HG03045 (cell line): ENCODE results near the gene MAP3K15.
"Not testable (repeated sequence)": the region's sequence is repeated elsewhere in the genome, so short reads cannot be mapped to it uniquely, and the experiment has no call there.

Experiments used
- ATAC-seq: cut with Tn5 transposase; IDR thresholded peaks from one replicate; pipeline ENCODE4 v1.9.1; 2021; ENCODE audit warnings: mild to moderate bottlenecking, moderate library complexity; ENCODE audit not compliant: unreplicated experiment

Gene MAP3K15

GRCh38 chrX:19422661-19423060 is 92.6 kb downstream of the MAP3K15 start:
- ATAC-seq: not testable (repeated sequence)

GRCh38 chrX:19410259-19410658 is 105.0 kb downstream of the MAP3K15 start:
- ATAC-seq: no peak

GRCh38 chrX:19403696-19404095 is 111.6 kb downstream of the MAP3K15 start:
- ATAC-seq: no peak

GRCh38 chrX:19392703-19393102 is 122.6 kb downstream of the MAP3K15 start:
- no peak for ATAC-seq

GRCh38 chrX:19392078-19392477 is 123.2 kb downstream of the MAP3K15 start:
- no peak for ATAC-seq

- no peak for ATAC-seq
Measured at GRCh38 chrX:19389227-19389845, 126.0 kb downstream of the MAP3K15 start.

GRCh38 chrX:19388741-19389140 is 126.6 kb downstream of the MAP3K15 start:
- ATAC-seq: no peak

GRCh38 chrX:19388064-19388679 is 127.1 kb downstream of the MAP3K15 start:
- no peak for ATAC-seq

GRCh38 chrX:19386679-19387078 is 128.6 kb downstream of the MAP3K15 start:
- no peak for ATAC-seq

GRCh38 chrX:19382555-19383145 is 132.7 kb downstream of the MAP3K15 start:
- no peak for ATAC-seq

- ATAC-seq: no peak
Measured at GRCh38 chrX:19381326-19381725, 134.0 kb downstream of the MAP3K15 start.

GRCh38 chrX:19377799-19378198 is 137.5 kb downstream of the MAP3K15 start:
- ATAC-seq: no peak

- ATAC-seq: no peak
Measured at GRCh38 chrX:19375546-19375945, 139.8 kb downstream of the MAP3K15 start.

GRCh38 chrX:19373351-19373891 is 141.9 kb downstream of the MAP3K15 start:
- ATAC-seq: no peak

GRCh38 chrX:19372547-19373331 is 142.6 kb downstream of the MAP3K15 start:
- ATAC-seq: no peak

GRCh38 chrX:19372170-19372546 is 143.2 kb downstream of the MAP3K15 start:
- no peak for ATAC-seq

- ATAC-seq: no peak
Measured at GRCh38 chrX:19370061-19370460, 145.2 kb downstream of the MAP3K15 start.

- no peak for ATAC-seq
Measured at GRCh38 chrX:19368576-19368975, 146.7 kb downstream of the MAP3K15 start.

- no peak for ATAC-seq
Measured at GRCh38 chrX:19361701-19362100, 153.6 kb downstream of the MAP3K15 start.

GRCh38 chrX:19360903-19361302 is 154.4 kb downstream of the MAP3K15 start:
- ATAC-seq: no peak

GRCh38 chrX:19358521-19358920 is 156.8 kb downstream of the MAP3K15 start:
- ATAC-seq: no peak
